ENCODE data around the gene USP31. TPM values are rescaled to one million over a fixed set of nuclear protein-coding genes. Genes with fewer than 3 reads are reported as not detected.

USP31 gene
- total RNA-seq (2022; extraction: Qiagen RNA extraction; ENCODE audit: low read depth): 10.4 to 11.1 TPM (median 10.7 TPM) in 5 replicates

GRCh38 chr16:23149267-23149992 is at the start of gene USP31:
Gene USP31 (minus strand): TSS chr16:23149452. CDS start chr16:23149270, 182 bp downstream.

GRCh38 chr16:23182679-23183542 is 33.7 kb upstream of the USP31 start, which contains the start of gene SCNN1G:
Gene SCNN1G (plus strand): TSS chr16:23182745. CDS start chr16:23186272, 3,527 bp downstream.

Other genes with a start within 250 kb of the USP31 start
- gene SCNN1G, start 33.3 kb upstream of the USP31 start, total RNA-seq (2022; extraction: Qiagen RNA extraction; ENCODE audit: low read depth): 0.15 TPM in 1 of 5 replicates, not detected in the others
- 0.06 to 0.24 TPM (median 0.12 TPM) in 4 of 5 replicates, not detected in the other for gene SCNN1B, start 152.8 kb upstream of the USP31 start, total RNA-seq (2022; extraction: Qiagen RNA extraction; ENCODE audit: low read depth)